ACC112 (cell line): ENCODE results near the gene TFIP11.

Experiments
- H2AFZ ChIP-seq: fragments of 200-600 bp; sonication (generic); one replicate; pipeline ENCODE4 v1.6.0; 2017; ENCODE audit warnings: antibody characterized with exemption, low read length; ENCODE audit not compliant: unreplicated experiment
- H3K27ac ChIP-seq: fragments of 200-600 bp; sonication (generic); 2 replicates; pipeline ENCODE4 v1.5.1; 2014; ENCODE audit warnings: low read depth, mild to moderate bottlenecking, antibody characterized with exemption, low read length, moderate library complexity
- H3K27me3 ChIP-seq: fragments of 200-600 bp; sonication (generic); 2 replicates; pipeline ENCODE4 v1.6.1; 2014; ENCODE audit warnings: mild to moderate bottlenecking, antibody characterized with exemption, low read length, moderate library complexity, mixed read lengths; ENCODE audit not compliant: insufficient read depth
- H3K36me3 ChIP-seq: fragments of 200-600 bp; sonication (generic); 2 replicates; pipeline ENCODE4 v1.6.1; 2016; ENCODE audit warnings: mild to moderate bottlenecking, antibody characterized with exemption, low read length, moderate library complexity, mixed read lengths; ENCODE audit not compliant: insufficient read depth
- H3K4me1 ChIP-seq: fragments of 200-600 bp; sonication (generic); one replicate; pipeline ENCODE4 v1.6.1; 2016; ENCODE audit warnings: low read length, mixed read lengths; ENCODE audit not compliant: insufficient read depth, unreplicated experiment, control insufficient read depth
- H3K4me3 ChIP-seq: fragments of 200-600 bp; sonication (generic); 2 replicates; pipeline ENCODE4 v1.5.1; 2014; ENCODE audit warnings: mild to moderate bottlenecking, low read depth, low read length
- H3K79me2 ChIP-seq: fragments of 200-600 bp; sonication (generic); one replicate; pipeline ENCODE4 v1.6.0; 2016; ENCODE audit warnings: low read length; ENCODE audit not compliant: control insufficient read depth, unreplicated experiment, insufficient read depth

The TFIP11 gene

DNA sequence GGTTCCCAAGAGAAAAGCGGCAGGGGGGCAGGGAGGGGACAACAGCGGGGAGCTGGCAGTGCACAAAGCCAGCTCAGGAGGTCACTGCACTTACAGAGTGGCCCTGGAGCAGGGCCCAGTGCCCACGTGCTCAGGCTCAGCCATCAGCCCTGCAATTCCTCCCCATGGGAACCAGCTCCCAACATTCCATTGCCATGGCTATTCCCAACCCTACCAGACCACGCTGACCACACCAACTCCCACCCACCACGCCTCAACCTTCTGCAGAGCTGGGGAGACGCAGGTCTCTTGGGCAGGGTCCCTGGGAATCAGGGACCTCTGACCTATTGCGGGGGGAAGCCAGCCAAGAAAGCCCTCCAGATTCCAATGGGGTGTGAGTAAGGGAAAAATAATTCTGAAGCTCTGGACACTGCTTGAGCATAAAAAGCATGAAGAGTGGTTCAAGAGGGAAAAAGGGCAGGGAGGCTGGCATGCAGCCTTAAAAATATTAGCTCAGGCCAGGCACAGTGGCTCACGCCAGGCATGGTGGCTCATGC is 38.3 kb upstream of the TFIP11 start:
- Histone ChIP-seq H3K27me3 (no peaks in the 10 kb centered on the region), H3K27ac (peak overlapping the region; percentile 86), H3K79me2 (no peaks in the 10 kb centered on the region), H3K36me3 (no peaks in the 10 kb centered on the region), H2AFZ (no peak overlapping the region), H3K4me1 (peaks cover 32% of the 10 kb centered on the region), H3K4me3 (no peak overlapping the region; the same call in 1 of the 2 replicates)

DNA sequence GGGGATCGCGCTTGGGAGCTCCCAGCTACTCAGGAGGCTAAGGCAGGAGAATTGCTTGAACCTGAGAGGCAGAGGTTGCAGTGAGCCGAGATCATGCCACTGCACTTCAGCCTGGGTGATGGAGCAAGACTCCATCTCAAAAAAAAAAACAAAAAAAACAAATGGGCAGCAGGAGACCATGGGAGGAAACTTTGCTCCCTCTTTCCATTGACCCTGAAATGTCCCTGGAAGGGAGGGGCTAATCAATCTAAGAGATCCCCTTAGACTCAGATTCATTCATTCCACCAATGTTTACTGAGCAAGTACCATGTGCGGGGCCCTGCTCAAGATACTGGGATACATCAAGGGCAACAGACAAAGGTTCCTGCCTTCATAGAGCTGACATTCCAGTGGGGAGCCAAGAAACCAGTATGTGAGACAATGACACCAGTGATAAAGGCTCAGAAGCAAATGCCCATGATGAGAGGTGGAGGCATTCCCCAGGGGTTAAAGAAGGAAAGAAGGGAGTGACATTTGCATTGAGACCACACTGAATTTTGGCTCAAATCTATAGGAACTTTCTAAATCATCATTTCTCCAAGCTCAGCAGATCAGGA is 37.7 kb upstream of the TFIP11 start:
- Histone ChIP-seq H3K27ac (peak overlapping the region; percentile 86), H3K27me3 (no peaks in the 10 kb centered on the region), H3K79me2 (no peaks in the 10 kb centered on the region)

DNA sequence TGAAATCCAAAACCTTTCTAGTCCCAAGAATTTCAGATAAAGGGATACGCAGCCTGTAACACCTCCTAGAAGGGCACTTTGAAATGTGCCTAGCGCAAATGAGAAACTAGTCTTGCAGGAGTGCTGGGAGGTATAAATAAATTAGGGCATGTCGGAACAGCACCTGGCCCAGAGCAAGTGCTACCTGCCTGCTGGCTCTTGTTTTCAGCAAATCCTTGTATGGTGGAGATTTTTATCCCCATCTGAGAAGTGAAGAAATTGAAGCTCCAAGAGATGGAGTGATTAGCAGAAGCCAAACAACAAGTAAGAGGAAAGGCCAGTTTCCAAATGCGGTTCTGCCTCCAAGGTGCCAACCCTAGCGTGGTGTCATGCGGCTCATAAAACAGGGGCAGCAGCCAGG is 36.7 kb upstream of the TFIP11 start:
- Histone ChIP-seq H3K4me3 (no peak overlapping the region), H3K4me1 (peaks cover 29% of the 10 kb centered on the region), H3K79me2 (no peaks in the 10 kb centered on the region), H3K27ac (no peak overlapping the region), H3K36me3 (no peaks in the 10 kb centered on the region), H3K27me3 (no peaks in the 10 kb centered on the region), H2AFZ (no peak overlapping the region)

More for the DNA sequence above, 37.7 kb upstream of the TFIP11 start:
- Histone ChIP-seq H2AFZ (no peak overlapping the region), H3K4me3 (no peak overlapping the region), H3K36me3 (no peaks in the 10 kb centered on the region), H3K4me1 (peaks cover 32% of the 10 kb centered on the region)

DNA sequence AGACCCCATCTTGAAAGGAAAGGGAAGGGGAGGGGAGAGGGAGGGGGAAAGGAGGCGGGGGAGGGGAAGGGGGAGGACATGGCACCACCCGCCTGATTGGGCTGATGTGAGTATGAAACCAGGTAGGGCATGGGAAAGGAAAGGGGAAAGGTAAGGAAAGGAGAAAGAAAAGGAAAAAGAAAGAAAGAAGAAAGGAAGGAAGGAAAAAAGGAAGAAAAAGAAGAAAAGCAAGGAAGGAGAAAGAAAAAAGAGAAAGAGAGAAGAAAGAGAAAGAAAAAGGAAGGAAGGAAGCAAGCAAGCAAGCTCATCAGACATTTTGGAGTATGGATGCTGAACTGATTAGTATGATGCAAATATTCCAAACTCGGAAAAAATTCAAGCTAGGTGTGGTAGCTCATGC is 36.0 kb upstream of the TFIP11 start:
- H3K4me1 ChIP-seq = peaks cover 25% of the 10 kb centered on the region
- H2AFZ ChIP-seq = no peak overlapping the region
- H3K27ac ChIP-seq = no peak overlapping the region
- H3K36me3 ChIP-seq = no peaks in the 10 kb centered on the region
- H3K4me3 ChIP-seq = no peak overlapping the region
- no peaks in the 10 kb centered on the region for H3K27me3 ChIP-seq
- H3K79me2 ChIP-seq = no peaks in the 10 kb centered on the region

DNA sequence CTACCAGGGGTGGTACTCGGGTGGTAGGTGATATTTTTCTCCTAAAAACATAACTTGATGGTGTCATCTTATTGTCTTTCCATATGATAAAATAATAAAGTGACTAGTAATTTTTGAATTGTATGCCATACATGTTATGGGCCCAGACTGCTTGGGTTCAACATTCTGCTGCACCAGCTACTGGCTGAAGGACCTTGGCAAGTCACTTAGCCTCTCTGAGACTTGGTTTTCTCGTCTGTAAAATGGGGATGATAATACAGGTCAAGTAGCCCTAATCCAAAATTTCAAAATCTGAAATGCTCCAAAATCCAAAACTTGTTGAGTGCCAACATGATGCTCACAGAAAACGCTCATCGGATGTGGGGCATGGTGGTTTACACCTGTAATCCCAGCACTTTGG is 35.6 kb upstream of the TFIP11 start:
- Histone ChIP-seq H3K79me2 (no peaks in the 10 kb centered on the region), H3K27ac (no peak overlapping the region), H3K4me3 (no peak overlapping the region), H3K36me3 (no peaks in the 10 kb centered on the region), H3K4me1 (peaks cover 24% of the 10 kb centered on the region), H3K27me3 (no peaks in the 10 kb centered on the region), H2AFZ (no peak overlapping the region)

DNA sequence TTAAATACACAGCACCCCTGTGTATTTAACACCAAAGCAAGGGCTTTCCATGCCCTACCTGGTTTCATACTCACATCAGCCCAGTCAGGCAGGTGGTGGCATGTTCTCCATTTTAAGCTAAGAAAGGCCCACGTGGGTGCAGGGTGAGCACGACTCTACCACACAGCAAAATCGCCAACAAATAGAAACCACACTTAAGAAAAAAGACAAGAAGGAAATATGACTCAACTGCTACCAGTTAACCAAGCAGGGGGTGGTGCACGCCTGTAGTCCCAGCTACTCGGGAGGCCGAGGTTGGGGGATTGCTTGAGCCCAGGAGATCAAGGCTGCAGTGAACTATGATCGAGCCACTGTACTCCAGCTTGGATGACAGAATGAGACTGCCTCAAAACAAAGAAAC is 35.2 kb upstream of the TFIP11 start:
- Histone ChIP-seq H2AFZ (no peak overlapping the region), H3K79me2 (no peaks in the 10 kb centered on the region), H3K27ac (no peak overlapping the region), H3K4me1 (peaks cover 22% of the 10 kb centered on the region), H3K4me3 (no peak overlapping the region), H3K27me3 (no peaks in the 10 kb centered on the region), H3K36me3 (no peaks in the 10 kb centered on the region)

GRCh38 chr22:26546282-26546681 is 34.0 kb upstream of the TFIP11 start:
- H3K36me3 ChIP-seq = no peaks in the 10 kb centered on the region
- H3K79me2 ChIP-seq = no peaks in the 10 kb centered on the region
- no peak overlapping the region for H3K4me3 ChIP-seq
- no peak overlapping the region for H3K27ac ChIP-seq
- no peak overlapping the region for H2AFZ ChIP-seq
- H3K4me1 ChIP-seq = peaks cover 14% of the 10 kb centered on the region
- no peaks in the 10 kb centered on the region for H3K27me3 ChIP-seq

GRCh38 chr22:26545827-26546226 is 33.6 kb upstream of the TFIP11 start:
- peaks cover 10% of the 10 kb centered on the region for H3K4me1 ChIP-seq
- no peak overlapping the region for H3K27ac ChIP-seq
- no peak overlapping the region for H3K4me3 ChIP-seq
- H3K36me3 ChIP-seq = no peaks in the 10 kb centered on the region
- H2AFZ ChIP-seq = no peak overlapping the region
- no peaks in the 10 kb centered on the region for H3K27me3 ChIP-seq
- no peaks in the 10 kb centered on the region for H3K79me2 ChIP-seq

- peaks cover 5% of the 10 kb centered on the region for H3K4me1 ChIP-seq
Measured at GRCh38 chr22:26545385-26545784, 33.1 kb upstream of the TFIP11 start.

DNA sequence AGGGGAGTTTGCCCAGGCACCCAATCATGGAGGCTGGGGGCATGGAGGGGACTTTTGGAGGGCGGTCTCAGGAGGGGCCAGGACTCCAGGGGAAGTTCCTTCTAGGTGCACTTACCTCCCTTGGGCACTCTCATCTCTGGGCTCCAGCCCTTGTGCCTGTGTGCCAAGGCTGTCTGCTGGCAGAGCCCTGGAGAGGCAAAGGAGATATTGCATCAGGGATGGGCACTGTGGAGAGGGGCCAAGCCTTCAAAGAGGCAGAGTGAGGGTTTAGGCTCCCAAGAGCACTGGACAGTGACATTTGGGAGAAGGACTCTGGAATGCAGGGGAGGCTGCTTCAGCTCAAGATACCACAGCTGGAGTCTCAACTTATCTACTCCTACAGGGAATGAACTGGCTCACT is 32.2 kb upstream of the TFIP11 start:
- no peaks in the 10 kb centered on the region for H3K36me3 ChIP-seq
- H3K4me3 ChIP-seq = no peak overlapping the region
- H3K27ac ChIP-seq = no peak overlapping the region
- no peaks in the 10 kb centered on the region for H3K27me3 ChIP-seq
- H3K79me2 ChIP-seq = no peaks in the 10 kb centered on the region
- H3K4me1 ChIP-seq = no peaks in the 10 kb centered on the region
- H2AFZ ChIP-seq = no peak overlapping the region

More at GRCh38 chr22:26545385-26545784, 33.1 kb upstream of the TFIP11 start:
- Histone ChIP-seq H3K4me3 (no peak overlapping the region), H3K79me2 (no peaks in the 10 kb centered on the region), H3K36me3 (no peaks in the 10 kb centered on the region), H3K27ac (no peak overlapping the region), H3K27me3 (no peaks in the 10 kb centered on the region), H2AFZ (no peak overlapping the region)

DNA sequence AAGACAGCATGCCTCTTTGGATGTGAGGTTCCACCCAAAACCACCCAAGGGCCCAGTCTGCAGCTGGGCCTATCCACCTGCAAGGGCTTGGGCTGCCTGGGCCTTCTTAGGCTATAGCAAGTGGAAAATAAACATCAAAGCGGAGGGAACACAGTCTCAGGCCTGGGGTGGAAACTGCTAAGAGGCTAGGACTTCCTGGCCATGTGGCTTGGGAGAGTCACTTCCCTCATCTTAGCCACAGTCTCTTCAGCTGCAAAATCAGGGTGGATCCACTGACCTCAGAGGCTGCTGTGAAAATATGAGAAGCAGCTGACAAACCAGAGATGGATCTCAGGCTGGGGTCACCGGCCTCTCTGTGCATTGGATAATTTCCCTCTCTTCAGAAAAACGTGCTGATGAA is 30.6 kb upstream of the TFIP11 start:
- H3K36me3 ChIP-seq = no peaks in the 10 kb centered on the region
- H3K79me2 ChIP-seq = no peaks in the 10 kb centered on the region
- H3K27me3 ChIP-seq = no peaks in the 10 kb centered on the region
- no peak overlapping the region for H3K4me3 ChIP-seq
- no peak overlapping the region for H3K27ac ChIP-seq
- H3K4me1 ChIP-seq = no peaks in the 10 kb centered on the region
- no peak overlapping the region for H2AFZ ChIP-seq
